Effector memory CD4-positive, alpha-beta T cell (primary cell): ENCODE measurements around the gene GHSR.
"Not testable (repeated sequence)": the region's sequence is repeated elsewhere in the genome, so short reads cannot be mapped to it uniquely, and the experiment has no call there.

Source experiments
- DNase-seq, 3 donors: peaks; one replicate each; pipeline ENCODE4 v3.0.0-alpha.2; 2020
- H3K27ac ChIP-seq: 2 replicates; pipeline ENCODE4 v1.7.0; 2013; ENCODE audit warnings: mild to moderate bottlenecking, low read length, moderate library complexity; ENCODE audit not compliant: insufficient read depth, poor library complexity, severe bottlenecking
- H3K27me3 ChIP-seq: replicated peaks from 2 replicates; pipeline ENCODE4 v1.7.0; 2013; ENCODE audit warnings: mild to moderate bottlenecking, low read length; ENCODE audit not compliant: insufficient read depth, control insufficient read depth, poor library complexity, severe bottlenecking
- H3K36me3 ChIP-seq: 2 replicates; pipeline ENCODE4 v1.7.0; 2013; ENCODE audit warnings: mild to moderate bottlenecking, low read length, moderate library complexity; ENCODE audit not compliant: control insufficient read depth, insufficient read depth
- H3K4me1 ChIP-seq: 2 replicates; pipeline ENCODE4 v1.7.0; 2013; ENCODE audit warnings: low read length, mild to moderate bottlenecking; ENCODE audit not compliant: control insufficient read depth, insufficient read depth, poor library complexity, severe bottlenecking
- H3K4me3 ChIP-seq: 2 replicates; pipeline ENCODE4 v1.7.0; 2013; ENCODE audit warnings: low read length, low read depth, mild to moderate bottlenecking; ENCODE audit not compliant: insufficient read depth, poor library complexity, severe bottlenecking
- H3K9me3 ChIP-seq: 2 replicates; pipeline ENCODE4 v1.7.0; 2013; ENCODE audit warnings: mild to moderate bottlenecking, low read length, moderate library complexity; ENCODE audit not compliant: control insufficient read depth
- total RNA-seq, 3 donors: gene quantifications; one replicate each; lab custom pipeline; 2026; lab: John Stamatoyannopoulos, UW

Gene GHSR
- 0 reads per million in 3 donors for total RNA-seq

DNA sequence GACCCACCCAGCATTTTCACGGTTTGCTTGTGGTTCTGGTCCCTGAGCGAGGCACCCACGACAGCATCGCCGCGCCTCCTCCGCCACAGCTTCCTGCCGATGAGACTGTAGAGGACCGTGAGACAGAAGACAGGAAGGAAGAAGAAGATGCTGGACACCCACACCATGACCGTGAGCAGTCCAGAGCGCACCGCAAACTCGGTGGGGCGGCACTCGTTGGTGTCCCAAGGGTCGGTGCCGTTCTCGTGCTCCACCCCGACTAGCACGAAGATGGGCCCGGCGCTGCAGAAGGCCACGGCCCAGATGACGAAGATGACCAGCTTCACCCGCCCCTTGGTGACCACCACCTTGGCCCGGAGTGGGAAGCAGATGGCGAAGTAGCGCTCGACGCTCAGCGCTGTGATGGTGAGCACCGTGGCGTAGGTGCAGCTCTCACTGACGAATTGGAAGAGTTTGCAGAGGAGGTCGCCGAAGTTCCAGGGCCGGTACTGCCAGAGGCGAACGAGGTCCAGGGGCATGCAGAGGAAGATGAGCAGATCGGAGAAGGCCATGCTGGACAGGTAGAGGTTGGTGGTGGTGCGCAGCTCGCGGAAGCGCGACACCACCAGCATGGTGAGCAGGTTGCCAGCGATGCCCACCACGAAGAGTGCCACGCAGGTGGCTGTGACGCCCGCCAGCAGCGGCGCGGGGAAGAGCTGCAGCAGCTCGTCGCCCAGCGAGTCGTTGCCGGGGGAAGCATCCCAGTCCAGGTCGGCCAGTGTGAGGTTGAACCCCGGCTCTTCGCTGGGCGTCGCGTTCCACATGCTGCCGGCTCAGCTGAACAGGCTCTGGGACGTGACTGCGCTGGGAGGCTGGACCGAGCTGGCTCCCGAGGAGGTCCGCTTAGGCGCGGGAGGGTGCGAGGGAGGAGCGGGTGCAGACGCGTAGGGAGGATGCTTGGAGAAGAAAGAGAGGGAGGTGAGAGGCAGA, at the start of gene GHSR:
GHSR (minus strand) TSS at position 846 of the 969 bp plus-strand sequence; CDS start at position 803, 43 bp downstream.
- Histone ChIP-seq H3K9me3 (no peaks in the 10 kb centered on the region), H3K4me3 (peak within 1 kb of the TSS; percentile 32), H3K27ac (no peak within 1 kb of the TSS), H3K4me1 (peaks cover 18% of the 10 kb centered on the region), H3K36me3 (no peaks in the 10 kb centered on the region), H3K27me3 (peaks cover 40% of the 10 kb centered on the region)
- DNase-seq, result no peak

DNA sequence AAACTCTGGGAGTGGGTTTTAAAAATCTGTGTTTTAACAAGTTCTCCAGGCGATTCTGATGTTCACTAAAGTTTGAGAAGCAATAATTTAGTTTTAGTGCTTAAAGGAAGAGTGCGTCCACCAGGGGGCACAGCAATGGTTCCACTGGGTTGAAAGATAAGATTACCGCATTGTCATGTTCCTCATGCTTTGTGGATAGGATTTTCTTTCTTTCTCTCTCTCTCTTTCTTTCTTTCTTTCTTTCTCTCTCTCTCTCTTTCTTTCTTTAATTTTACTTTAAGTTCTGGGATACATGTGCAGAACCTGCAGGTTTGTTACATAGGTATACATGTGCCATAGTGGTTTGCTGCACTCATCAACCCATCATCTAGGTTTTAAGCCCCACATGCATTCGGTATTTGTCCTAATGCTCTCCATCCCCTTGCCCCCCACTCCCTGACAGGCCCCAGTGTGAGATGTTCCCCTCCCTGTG, 42.0 kb upstream of the GHSR start:
- H3K27ac ChIP-seq, H3K4me3 ChIP-seq, H3K4me1 ChIP-seq, H3K27me3 ChIP-seq, H3K9me3 ChIP-seq, H3K36me3 ChIP-seq: not testable (repeated sequence)
- DNase-seq, result peak; percentile 47 to 65 (median 49)

GRCh38 chr3:172478116-172478515, 29.9 kb upstream of the GHSR start:
- Histone ChIP-seq H3K9me3 (no peaks in the 10 kb centered on the region), H3K36me3 (no peaks in the 10 kb centered on the region), H3K27me3 (no peaks in the 10 kb centered on the region), H3K4me1 (peaks cover 5% of the 10 kb centered on the region), H3K4me3 (no peak overlapping the region), H3K27ac (no peak overlapping the region)
- DNase-seq, result no peak

DNA sequence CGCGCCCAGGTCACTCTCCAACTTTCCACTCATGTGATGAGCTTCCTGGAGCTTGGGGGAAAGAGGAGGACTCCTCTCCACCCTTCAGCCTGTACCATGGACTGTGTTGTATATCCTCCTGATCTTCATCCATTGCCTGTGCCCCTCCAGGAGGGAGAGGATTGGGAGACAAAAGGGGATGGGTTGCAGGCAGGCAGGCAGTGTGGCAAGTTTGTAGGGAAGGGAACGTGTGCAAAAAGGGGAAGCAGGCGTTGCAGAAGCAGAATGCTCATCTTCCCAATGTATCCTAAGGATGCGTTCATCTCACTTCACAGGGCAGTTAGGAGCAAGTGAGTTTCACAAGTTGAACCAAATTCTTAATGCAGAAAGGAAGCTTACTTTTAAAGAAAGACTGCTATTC, 28.1 kb upstream of the GHSR start:
- Histone ChIP-seq H3K27me3 (no peaks in the 10 kb centered on the region), H3K9me3 (no peaks in the 10 kb centered on the region), H3K36me3 (no peaks in the 10 kb centered on the region), H3K27ac (no peak overlapping the region), H3K4me1 (peaks cover 5% of the 10 kb centered on the region), H3K4me3 (peak overlapping the region; percentile 42)
- no peak for DNase-seq

- Histone ChIP-seq H3K4me3 (no peak overlapping the region), H3K27me3 (no peaks in the 10 kb centered on the region), H3K27ac (no peak overlapping the region), H3K4me1 (peaks cover 5% of the 10 kb centered on the region), H3K36me3 (no peaks in the 10 kb centered on the region), H3K9me3 (no peaks in the 10 kb centered on the region)
- no peak for DNase-seq
Observed at GRCh38 chr3:172475703-172476102, 27.4 kb upstream of the GHSR start.

DNA sequence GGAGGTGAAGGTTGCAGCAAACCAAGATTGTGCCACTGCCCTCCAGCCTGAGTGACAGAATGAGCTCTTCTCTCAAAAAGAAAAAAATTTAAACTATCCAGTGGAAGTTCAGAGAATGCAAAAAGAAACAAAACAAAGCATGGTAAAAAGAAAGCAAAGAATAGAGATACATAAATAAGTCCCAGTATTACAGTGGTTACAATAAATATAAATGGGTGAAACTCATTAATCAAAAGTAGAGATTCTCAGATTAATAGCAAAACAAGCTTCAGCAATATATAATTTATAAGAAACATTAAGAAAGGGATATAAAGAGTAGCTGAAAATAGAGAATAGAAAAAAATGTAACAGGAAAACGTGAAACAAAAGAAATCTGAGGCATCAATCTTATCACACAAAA, 23.6 kb upstream of the GHSR start:
- Histone ChIP-seq H3K36me3 (no peaks in the 10 kb centered on the region), H3K27ac (no peak overlapping the region), H3K9me3 (no peaks in the 10 kb centered on the region), H3K4me1 (no peaks in the 10 kb centered on the region), H3K27me3 (no peaks in the 10 kb centered on the region), H3K4me3 (no peak overlapping the region)
- DNase-seq, result no peak

DNA sequence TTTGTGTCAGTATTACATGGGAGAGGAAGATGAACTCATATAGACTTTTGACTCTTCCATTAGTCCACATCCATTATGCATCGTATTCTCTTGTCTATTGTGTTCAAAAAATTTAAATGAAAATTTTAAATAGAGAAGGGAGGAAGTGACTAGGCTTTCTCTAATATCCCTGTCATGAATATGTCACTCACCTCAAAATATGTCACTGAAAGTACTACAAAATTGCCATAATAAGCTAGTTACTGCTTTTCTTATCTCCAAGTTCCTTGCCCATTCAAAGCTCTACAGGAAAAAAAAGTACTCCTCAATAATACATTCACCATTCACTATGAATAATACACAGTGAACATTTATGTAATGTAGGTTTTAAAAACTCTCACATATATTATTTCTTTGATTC, 22.3 kb upstream of the GHSR start:
- no peaks in the 10 kb centered on the region for H3K4me1 ChIP-seq
- H3K27ac ChIP-seq, result no peak overlapping the region
- no peaks in the 10 kb centered on the region for H3K27me3 ChIP-seq
- no peak for DNase-seq
- H3K9me3 ChIP-seq, result no peaks in the 10 kb centered on the region
- no peaks in the 10 kb centered on the region for H3K36me3 ChIP-seq
- no peak overlapping the region for H3K4me3 ChIP-seq

GRCh38 chr3:172467170-172467824, 19.0 kb upstream of the GHSR start:
- Histone ChIP-seq H3K27ac (no peak overlapping the region), H3K27me3 (no peaks in the 10 kb centered on the region), H3K4me1 (no peaks in the 10 kb centered on the region), H3K4me3 (no peak overlapping the region), H3K9me3 (no peaks in the 10 kb centered on the region), H3K36me3 (no peaks in the 10 kb centered on the region)
- no peak for DNase-seq

- Histone ChIP-seq H3K27ac (no peak overlapping the region), H3K4me1 (no peaks in the 10 kb centered on the region), H3K4me3 (no peak overlapping the region), H3K27me3 (no peaks in the 10 kb centered on the region), H3K36me3 (no peaks in the 10 kb centered on the region), H3K9me3 (no peaks in the 10 kb centered on the region)
- DNase-seq, result no peak
Observed at GRCh38 chr3:172466553-172467130, 18.4 kb upstream of the GHSR start.

DNA sequence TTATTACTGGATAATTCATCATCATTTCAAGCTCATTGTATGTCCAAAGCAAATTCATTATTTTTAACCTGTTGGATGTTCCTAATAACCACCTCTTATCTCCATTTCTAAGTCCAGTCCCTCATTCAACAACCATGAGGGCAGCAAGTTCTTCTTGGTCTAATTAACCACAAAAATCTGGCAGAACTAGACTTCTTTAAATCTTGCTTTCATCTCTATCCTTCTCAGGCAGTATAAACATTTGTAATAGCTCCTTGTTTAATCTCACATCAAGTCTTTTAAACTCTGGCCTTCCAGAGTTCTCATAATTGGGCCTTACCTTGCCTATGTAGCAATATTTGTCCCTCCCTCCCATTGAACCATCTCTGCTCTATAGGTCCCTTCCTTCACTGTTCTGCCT, 17.0 kb upstream of the GHSR start:
- Histone ChIP-seq H3K4me1 (no peaks in the 10 kb centered on the region), H3K36me3 (no peaks in the 10 kb centered on the region), H3K27ac (no peak overlapping the region), H3K9me3 (no peaks in the 10 kb centered on the region), H3K27me3 (no peaks in the 10 kb centered on the region), H3K4me3 (no peak overlapping the region)
- DNase-seq, result no peak
